Fibroblast of skin of scalp (primary cell): Measurements from ENCODE around the gene GRK6.

Source experiments
- DNase-seq: peaks from one replicate; pipeline ENCODE4 v3.0.0-alpha.2; 2013

Gene GRK6

GRCh38 chr5:177440990-177441780, 14.7 kb downstream of the GRK6 start:
- DNase-seq: no peak

DNA sequence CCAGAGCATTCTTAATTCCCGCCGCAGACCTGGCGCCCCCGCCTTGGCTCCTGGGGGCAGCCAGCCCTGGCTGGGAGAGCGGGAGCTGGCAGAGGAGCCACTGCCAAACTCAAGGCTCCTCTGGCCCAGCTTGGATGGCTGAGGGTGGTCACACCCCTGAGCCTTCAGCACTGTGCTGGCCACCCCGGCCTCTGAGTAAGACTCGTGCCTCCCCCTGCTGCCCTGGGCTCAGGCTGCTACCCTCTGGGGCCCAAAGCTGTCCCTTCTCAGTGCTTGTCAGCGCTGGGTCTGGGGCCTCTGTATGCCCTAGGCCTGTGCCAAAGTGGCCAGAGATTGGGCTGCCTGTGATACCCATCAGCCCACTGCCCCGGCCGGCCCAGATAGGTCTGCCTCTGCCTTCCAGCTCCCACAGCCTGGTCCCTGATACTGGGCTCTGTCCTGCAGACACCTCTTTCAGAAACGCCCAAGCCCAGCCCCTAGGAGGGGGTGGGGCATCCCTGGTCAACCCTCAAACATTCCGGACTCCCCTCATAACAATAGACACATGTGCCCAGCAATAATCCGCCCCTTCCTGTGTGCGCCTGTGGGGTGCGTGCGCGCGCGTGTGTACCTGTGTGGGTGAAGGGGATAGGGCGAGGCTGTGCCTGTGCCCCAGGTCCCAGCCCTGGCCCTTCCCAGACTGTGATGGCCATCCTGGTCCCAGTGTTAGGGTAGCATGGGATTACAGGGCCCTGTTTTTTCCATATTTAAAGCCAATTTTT, 15.8 kb downstream of the GRK6 start:
- DNase-seq: no peak

GRCh38 chr5:177443144-177443983, 16.9 kb downstream of the GRK6 start:
- no peak for DNase-seq

GRCh38 chr5:177444106-177445051, 17.9 kb downstream of the GRK6 start:
- no peak for DNase-seq

GRCh38 chr5:177445052-177445916, 18.8 kb downstream of the GRK6 start:
- DNase-seq: no peak

GRCh38 chr5:177445917-177446199, 19.4 kb downstream of the GRK6 start:
- DNase-seq: no peak

GRCh38 chr5:177446200-177447065, 20.0 kb downstream of the GRK6 start, which contains the start of gene PRR7:
Gene PRR7, plus strand, starts transcription at chr5:177446814. Its CDS starts 8,254 bp downstream, at chr5:177455068.
- DNase-seq: peak; percentile 74

DNA sequence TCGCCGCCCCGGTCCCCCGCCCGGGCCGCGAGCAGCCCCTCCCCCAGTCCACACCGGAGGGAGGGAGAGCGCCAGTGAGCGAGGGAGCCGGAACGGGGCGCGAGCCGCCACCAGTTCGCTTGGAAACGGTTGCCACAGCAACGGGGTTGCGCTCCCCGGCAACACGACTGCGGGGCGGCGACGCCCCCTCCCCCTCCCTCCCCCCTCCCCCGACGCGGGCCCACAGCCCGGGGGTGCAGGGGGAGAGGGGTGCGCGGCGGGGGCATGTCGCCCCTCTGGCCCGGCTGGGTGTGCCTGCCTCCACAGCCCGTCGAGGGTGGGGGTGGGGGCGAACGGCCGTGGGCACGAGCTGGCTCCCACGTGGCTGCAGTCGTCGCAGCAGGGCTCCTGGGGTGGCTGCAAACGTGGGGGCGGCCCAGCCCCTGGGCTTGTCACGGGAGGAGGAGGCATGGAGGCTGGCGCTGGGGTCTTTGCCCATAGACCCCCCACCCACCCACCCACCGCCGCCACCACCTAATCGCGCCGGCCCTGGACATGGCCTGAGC, 20.7 kb downstream of the GRK6 start:
- DNase-seq: peak; percentile 46

DNA sequence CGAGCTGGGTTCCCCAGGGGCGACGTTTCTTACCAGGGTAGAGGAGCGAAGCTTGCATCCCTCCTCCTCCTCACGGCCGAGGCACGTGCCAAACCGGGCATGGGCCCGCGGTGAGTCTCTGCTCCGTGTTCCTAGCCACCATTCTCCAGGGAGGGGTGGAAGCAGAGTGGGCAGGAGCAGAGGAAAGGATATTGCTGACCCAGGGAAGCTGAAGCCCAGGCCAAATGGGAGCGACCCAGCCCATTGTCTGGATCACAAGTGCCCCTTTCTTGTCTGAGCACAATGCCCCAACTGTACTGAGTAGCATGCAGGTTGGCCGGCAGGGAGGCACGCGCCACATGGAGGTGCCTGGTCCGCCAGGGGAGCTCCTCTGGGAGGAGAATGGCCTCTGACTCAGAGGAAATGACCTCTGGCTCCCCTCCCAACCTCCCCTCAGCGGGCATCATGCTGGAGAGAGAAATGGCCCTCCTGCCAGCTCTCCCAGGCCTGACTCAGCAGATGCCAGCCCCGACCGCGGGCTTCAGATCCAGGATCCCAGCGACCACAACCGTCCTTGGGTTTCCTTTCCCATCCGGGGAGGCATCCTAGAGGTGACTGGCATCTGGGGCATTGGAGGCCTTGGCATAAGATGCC, 21.3 kb downstream of the GRK6 start:
- peak; percentile 75 for DNase-seq

DNA sequence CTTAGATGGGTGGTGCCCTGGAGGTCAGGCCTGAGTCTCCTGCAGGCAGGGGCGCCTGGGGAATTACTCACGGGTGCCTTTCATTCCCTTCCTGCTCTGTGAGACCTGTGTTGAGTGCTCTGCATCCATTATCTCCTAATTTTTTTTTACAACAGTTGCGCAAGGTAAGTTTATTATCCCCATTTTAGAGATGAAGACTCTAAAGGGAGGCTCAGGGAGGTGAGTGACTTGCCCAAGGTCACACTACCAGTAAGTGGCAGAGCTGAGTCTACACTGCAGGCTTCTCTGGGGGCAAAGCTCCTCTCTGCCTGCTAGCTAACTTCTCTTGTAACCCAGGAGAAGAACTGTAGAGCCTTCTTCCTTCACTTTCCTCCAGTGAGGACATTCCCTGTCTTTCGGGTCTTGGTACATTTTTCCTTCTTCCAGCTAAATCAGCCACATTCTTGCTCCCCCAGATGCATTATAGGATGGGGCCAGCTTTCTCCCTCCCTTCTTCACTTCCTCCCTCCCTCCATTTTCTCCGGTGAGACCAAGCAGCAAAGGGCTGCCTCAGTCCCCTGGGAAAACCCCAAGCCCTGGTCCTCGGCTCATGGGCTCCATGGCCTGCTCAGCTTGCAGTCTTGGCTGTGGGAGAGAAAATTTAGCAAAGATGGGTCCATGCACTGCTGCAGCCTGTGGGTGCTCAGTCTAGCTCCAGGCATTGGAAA, 21.9 kb downstream of the GRK6 start:
- no peak for DNase-seq

- no peak for DNase-seq
Observed at GRCh38 chr5:177449140-177450061, 22.9 kb downstream of the GRK6 start.

DNA sequence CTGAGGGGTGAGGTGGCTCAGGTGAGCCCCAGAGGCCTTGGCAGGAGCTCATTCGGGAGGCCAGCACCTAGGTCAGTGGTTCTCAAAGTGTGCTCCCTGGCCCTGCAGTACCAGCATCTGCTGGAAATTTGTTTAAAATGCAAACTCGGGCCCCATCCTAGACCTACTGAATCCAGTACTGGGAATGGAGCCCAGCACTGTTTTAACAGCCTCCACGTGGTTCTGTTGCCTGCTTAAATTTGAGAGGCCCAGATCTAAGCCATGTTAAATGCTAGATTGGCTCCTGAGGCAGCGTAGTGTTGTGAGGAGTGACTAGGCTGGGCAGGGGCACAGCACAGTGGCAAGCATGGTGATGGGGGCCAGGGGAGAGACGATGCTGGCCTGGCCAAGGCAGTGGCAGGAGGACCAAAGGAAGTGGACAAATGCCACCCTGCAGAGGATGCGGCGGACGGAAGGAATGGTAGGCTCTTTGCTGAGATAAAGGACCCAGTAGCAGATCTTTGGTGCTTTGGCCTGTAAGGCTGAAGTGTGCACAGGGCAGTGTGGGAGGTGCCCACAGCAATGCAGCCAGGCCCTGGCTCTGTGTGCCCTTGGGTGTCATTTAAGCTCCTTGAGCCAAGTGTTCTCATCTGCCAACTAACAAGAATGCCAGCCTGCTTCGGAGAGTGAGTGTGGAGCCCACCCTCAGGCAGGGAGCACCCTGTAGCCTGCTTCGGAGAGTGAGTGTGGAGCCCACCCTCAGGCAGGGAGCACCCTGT, 24.4 kb downstream of the GRK6 start:
- no peak for DNase-seq

- DNase-seq: no peak
Observed at GRCh38 chr5:177452688-177453638, 26.5 kb downstream of the GRK6 start.

GRCh38 chr5:177453852-177454396, 27.4 kb downstream of the GRK6 start:
- peak; percentile 23 for DNase-seq
